HFF-Myc (cell line): ENCODE results near the gene A1BG.
A peak's percentile ranks its signal among the peaks of the same experiment; 100 is the strongest.

ENCODE experiments used
- DNase-seq: peaks from one replicate; pipeline ENCODE4 v3.0.0-alpha.2; 2011; ENCODE audit warnings: low read depth; ENCODE audit errors: extremely low read depth
- H3K4me3 ChIP-seq: replicated peaks from 2 replicates; pipeline ENCODE4 v1.5.1; 2011; ENCODE audit warnings: low read depth, mild to moderate bottlenecking, control low read depth, low read length
- TF ChIP-seq, protein P1 (sequence below): IDR thresholded peaks from 2 replicates; pipeline ENCODE4 v1.5.1; 2012; ENCODE audit warnings: mild to moderate bottlenecking, low read depth, low read length, control low read depth; ENCODE audit errors: missing control alignments

The A1BG gene

DNA sequence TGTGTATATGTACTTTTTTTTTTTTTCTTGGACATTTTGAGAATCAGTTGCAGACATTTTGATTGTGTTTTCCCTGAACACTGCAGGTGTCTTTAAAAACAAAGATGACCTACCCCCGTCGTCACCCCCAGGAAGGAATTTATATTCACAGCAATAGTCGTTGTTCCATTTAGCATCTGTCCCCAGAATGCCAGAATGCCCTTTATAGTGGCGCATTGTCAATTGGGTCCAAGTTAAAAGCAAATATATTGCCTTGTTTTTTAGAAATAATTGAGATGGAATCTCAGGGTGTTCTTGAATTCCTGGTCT lies 40.4 kb upstream of the A1BG start:
- H3K4me3 ChIP-seq = no peak overlapping the region
- no peak for DNase-seq
- TF ChIP-seq, protein P1, sequence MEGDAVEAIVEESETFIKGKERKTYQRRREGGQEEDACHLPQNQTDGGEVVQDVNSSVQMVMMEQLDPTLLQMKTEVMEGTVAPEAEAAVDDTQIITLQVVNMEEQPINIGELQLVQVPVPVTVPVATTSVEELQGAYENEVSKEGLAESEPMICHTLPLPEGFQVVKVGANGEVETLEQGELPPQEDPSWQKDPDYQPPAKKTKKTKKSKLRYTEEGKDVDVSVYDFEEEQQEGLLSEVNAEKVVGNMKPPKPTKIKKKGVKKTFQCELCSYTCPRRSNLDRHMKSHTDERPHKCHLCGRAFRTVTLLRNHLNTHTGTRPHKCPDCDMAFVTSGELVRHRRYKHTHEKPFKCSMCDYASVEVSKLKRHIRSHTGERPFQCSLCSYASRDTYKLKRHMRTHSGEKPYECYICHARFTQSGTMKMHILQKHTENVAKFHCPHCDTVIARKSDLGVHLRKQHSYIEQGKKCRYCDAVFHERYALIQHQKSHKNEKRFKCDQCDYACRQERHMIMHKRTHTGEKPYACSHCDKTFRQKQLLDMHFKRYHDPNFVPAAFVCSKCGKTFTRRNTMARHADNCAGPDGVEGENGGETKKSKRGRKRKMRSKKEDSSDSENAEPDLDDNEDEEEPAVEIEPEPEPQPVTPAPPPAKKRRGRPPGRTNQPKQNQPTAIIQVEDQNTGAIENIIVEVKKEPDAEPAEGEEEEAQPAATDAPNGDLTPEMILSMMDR = no peak

DNA sequence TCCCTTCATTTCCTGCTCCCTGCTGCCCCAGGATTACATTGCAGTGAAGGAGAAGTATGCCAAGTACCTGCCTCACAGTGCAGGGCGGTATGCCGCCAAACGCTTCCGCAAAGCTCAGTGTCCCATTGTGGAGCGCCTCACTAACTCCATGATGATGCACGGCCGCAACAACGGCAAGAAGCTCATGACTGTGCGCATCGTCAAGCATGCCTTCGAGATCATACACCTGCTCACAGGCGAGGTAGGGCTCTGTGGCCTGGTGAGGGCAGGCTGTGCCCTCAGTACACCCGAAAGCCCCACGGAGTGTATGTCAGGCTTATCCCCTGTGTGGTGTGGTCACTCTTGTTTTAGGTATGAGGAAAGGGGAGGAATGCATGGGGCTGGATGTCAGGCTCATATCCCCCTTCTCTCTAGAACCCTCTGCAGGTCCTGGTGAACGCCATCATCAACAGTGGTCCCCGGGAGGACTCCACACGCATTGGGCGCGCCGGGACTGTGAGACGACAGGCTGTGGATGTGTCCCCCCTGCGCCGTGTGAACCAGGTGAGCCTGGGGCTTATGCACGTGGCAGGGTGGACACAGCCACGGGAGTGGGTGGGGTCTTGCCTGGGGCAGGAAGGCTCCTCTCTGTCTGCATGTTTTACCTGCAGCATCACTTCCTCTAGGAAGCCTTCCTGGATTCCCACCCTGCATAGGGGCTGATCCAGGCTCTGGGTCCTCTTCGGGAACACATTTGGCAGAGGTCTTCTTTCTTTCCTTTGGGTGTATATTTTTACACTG lies 39.8 kb upstream of the A1BG start:
- no peak for DNase-seq
- no peak overlapping the region for H3K4me3 ChIP-seq
- TF ChIP-seq, protein P1 = no peak

DNA sequence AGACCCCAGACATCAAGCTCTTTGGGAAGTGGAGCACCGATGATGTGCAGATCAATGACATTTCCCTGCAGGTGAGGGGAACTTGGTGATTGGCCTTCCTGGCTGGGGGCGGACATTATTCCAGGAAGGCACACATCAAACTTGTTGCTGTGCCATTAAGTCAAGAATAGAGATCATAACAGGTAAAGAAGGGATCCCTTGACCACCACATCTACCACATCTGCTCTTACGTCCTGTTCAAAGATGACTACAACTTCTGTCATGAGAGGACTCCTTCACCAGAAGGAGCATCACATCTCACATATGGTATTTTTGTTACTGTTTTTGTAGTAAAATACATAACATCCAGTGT lies 34.9 kb upstream of the A1BG start:
- TF ChIP-seq, protein P1 = no peak
- H3K4me3 ChIP-seq = peak overlapping the region; percentile 92
- DNase-seq = no peak

DNA sequence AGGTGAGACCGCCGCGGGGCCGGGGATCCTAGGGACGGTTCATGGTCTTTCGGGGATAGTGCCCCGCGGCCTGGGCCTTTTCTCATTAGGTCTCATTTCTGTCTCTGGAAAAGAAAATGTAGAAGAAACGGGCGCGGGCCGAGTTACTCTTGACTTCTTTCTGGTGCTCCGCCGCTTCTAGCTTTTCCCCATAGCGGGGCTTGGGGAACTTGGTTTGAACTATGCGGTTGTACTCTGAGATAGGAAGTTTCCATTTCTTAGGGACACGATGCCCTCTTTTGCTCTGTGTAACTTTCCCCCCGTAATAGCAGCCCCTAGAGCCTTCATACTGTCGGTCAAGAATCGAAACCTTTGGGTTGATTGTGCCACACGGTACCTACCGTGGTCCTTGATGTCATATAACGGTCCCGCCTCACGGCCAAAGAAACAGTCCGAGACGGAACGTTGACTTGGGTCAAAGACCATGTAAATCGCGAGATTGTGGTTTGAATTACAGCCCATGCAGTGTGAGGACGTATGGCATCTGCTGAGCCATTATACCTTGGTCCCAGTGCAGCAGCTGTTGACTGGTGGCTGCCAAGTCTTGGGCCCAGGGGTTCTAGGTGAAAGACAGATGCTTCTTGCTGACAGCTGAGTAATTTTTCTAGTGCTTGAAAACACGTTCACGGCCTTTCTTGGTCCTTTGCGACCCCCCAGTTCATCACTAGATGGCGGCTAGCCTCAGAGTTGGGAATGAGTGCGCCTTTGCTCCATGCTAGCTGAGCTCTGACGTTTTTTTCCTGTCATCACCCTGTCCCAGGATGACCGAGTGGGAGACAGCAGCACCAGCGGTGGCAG lies 34.3 kb upstream of the A1BG start:
- TF ChIP-seq, protein P1 = no peak
- DNase-seq = no peak
- H3K4me3 ChIP-seq = peak overlapping the region; percentile 92

DNA sequence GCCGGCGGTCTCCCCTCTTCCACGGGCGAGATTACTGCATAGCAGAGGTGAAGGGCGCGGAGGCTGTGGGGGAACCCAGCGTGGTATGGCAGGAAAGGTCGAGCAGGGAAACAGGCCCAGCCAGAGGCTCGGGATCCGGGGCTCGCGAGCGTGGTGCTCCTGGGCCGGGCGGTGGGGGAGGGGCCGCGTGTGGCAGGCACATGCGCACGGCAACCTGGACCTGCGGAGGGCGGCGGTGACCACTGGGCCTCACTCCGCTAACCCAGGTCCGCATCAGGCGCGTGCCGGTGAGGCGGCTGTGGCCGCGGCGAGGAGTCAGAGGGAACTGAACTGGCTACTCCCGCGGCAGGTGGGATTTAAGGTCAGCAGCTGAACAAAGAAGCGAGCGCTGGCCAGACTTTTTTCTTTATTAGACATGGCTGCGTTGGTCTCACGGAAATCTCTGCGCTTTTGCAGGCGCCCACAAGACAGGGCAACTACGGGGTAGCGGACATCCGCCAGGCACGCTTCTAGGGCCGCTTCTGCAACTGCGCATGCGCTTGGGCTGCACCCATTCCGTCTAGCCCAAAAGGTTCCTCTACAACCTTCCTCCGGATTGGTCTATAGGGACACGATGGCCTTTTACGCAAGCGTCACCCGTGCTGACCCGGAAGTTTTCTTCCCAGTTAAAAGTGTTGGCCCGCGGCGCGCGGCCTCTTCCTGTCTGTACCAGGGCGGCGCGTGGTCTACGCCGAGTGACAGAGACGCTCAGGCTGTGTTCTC lies 33.5 kb upstream of the A1BG start, which contains the start of gene RPS5:
Gene RPS5, plus strand, starts transcription at position 694 of the 762 bp plus-strand sequence. CDS start 869 bp downstream, outside the sequence.
- TF ChIP-seq, protein P1 = no peak
- H3K4me3 ChIP-seq = peak within 1 kb of the TSS; percentile 92
- peak; percentile 98 for DNase-seq

DNA sequence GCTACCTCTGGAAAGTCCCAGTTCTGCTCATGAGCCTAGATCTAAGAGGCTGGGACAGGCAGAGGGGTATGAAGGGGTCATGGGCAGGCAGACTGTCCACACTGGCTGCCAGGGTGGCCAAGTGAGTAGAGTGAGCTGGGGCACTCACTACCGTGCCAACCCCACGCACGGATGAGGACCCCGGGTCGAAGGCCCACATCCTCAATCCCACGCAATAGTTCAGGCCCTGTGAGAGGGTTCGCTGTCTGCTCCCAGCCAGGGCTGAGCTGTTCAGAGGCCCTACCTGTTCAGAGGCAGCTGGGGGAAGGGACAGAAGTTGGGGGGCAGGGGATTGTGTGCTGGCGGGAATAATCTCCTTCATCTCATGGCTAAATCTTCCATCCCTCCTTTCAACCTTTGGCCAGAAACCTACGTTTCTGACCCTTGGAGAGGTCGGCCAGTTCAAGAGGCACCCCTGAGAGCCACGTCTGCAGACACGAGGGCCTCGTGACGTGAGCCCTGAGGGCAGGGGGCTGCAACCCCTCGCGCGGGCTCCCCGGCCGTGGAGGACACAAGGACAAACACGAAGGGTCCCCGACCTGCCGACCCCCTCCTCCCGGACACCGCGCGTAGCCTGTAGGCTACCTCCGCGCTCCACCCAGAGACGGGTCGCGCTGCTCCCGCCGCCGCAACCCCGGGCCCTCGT lies 32.7 kb upstream of the A1BG start:
- no peak for DNase-seq
- H3K4me3 ChIP-seq = peak overlapping the region; percentile 92
- TF ChIP-seq, protein P1 = no peak
